Rectal smooth muscle tissue (tissue), 1 donor: Measurements from ENCODE around the gene CHN2.
"Not testable (repeated sequence)": the region's sequence is repeated elsewhere in the genome, so short reads cannot be mapped to it uniquely, and the experiment has no call there.

Experiments
- H3K27ac ChIP-seq: one replicate; pipeline ENCODE4 v1.7.0; 2013; ENCODE audit warnings: low read depth, low read length, inconsistent platforms
- H3K27me3 ChIP-seq: one replicate; pipeline ENCODE4 v1.7.0; 2013; ENCODE audit warnings: low read length; ENCODE audit not compliant: control insufficient read depth, insufficient read depth
- H3K36me3 ChIP-seq: one replicate; pipeline ENCODE4 v1.7.0; 2013; ENCODE audit warnings: low read length; ENCODE audit not compliant: control insufficient read depth, insufficient read depth
- H3K4me1 ChIP-seq: one replicate; pipeline ENCODE4 v1.7.0; 2013; ENCODE audit warnings: low read length; ENCODE audit not compliant: control insufficient read depth, insufficient read depth
- H3K4me3 ChIP-seq: one replicate; pipeline ENCODE4 v1.7.0; 2013; ENCODE audit warnings: low read length
- H3K9ac ChIP-seq: one replicate; pipeline ENCODE4 v1.7.0; 2013; ENCODE audit warnings: low read length

CHN2 gene

DNA sequence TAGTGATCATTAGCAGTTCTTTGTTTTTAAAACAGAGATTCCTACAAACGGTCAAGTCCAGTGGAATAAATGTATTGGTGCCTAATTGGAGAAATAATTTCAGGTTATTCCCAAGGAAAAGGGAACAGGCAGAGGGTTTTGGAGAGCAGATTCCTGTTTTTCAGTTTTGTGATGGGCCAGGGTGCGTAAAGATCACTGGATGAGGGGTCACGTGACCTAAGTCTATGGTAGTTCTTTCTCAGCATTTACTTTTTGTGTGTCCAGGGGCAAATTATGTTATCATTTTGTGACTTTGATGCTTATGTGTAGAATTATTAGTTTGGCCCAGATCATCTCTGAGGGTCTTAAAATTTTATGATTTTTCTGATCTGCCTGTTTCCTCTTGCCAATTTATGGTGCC, 15.2 kb downstream of the CHN2 start:
- H3K9ac ChIP-seq = no peak overlapping the region
- H3K27ac ChIP-seq = no peak overlapping the region
- no peaks in the 10 kb centered on the region for H3K36me3 ChIP-seq
- H3K4me1 ChIP-seq = no peaks in the 10 kb centered on the region
- no peak overlapping the region for H3K4me3 ChIP-seq
- H3K27me3 ChIP-seq = no peaks in the 10 kb centered on the region

DNA sequence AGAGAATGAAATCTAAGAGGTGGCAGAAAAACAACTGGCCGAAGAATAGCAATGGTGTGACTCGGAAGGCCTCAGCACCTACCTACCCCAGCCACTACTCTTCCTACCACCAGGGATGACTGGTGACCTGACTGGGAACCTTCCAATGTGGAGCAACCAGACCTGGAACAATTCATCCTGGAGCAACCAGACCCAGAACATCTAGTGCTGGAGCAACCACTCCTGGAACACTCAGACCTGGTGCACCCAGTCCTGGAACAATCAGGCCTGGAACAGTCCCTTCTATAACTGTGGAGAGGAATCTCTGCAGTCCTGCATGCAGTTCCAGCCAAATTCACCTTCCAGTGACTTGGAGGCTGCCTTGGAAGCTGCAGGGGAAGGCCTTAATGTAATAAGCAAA, 18.2 kb downstream of the CHN2 start:
- H3K4me1 ChIP-seq, H3K27me3 ChIP-seq, H3K9ac ChIP-seq, H3K36me3 ChIP-seq, H3K27ac ChIP-seq, H3K4me3 ChIP-seq: not testable (repeated sequence)

DNA sequence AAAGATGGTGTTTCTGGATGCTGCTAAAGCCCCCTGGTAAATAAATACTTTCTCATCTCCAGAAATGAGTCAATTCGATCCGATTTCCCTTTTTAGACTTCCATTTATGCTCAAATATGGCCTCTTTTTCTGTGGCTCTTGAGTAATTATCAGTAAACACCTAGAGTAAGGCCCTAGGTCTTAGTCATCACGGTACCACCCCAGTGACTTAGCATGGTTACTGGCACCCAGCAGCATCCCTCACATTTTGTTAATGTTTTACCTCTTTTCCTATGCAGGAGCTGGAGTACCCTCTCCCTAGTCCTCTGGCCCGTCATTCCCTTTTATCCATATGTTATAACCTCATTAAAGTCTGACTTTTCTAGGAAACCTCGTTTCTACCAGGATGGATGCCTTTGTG, 19.5 kb downstream of the CHN2 start:
- H3K4me3 ChIP-seq = no peak overlapping the region
- H3K27me3 ChIP-seq = no peaks in the 10 kb centered on the region
- no peak overlapping the region for H3K9ac ChIP-seq
- no peak overlapping the region for H3K27ac ChIP-seq
- no peaks in the 10 kb centered on the region for H3K4me1 ChIP-seq
- no peaks in the 10 kb centered on the region for H3K36me3 ChIP-seq

DNA sequence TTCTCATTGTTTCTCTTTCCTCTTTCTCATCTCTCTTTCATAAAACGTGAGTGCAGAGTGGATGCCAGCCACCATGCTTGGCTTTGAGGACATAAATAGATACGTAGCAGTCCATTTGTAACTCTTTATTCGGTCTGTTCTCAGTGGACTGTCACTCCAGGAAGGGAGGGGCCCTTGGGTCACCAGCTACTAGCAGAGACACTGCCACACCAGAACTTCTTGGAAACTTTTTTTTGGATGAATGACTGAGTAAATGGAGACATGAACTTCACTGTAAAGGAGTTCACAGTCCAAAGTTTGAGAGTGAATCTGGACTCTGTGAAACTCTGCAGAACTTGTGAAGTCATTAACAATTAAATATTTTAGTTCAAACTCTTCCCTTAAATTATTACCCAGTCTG, 20.2 kb downstream of the CHN2 start:
- Histone ChIP-seq H3K9ac (no peak overlapping the region), H3K27ac (no peak overlapping the region), H3K27me3 (no peaks in the 10 kb centered on the region), H3K4me1 (no peaks in the 10 kb centered on the region), H3K36me3 (no peaks in the 10 kb centered on the region), H3K4me3 (no peak overlapping the region)

DNA sequence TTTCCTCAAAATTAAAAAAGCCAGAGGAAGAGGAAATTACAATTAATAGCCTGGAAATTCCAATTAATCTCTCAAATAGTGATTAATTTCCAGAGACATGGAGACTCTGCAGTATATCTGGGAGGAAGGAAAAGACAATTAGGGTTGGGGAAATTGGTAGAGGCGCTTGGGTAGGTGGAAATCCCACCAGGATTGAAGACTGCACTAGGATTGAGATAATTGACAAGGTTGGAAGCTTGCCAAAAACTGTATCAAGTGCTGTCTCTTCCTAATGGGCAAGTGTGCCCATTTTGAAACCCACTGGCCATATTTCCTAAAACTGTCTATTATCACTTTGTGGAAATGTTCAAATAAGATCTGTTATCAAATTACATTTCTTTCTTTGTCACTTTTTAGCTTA, 21.6 kb downstream of the CHN2 start:
- H3K4me1 ChIP-seq = no peaks in the 10 kb centered on the region
- no peak overlapping the region for H3K27ac ChIP-seq
- no peak overlapping the region for H3K9ac ChIP-seq
- H3K27me3 ChIP-seq = no peaks in the 10 kb centered on the region
- H3K4me3 ChIP-seq = no peak overlapping the region
- H3K36me3 ChIP-seq = no peaks in the 10 kb centered on the region

DNA sequence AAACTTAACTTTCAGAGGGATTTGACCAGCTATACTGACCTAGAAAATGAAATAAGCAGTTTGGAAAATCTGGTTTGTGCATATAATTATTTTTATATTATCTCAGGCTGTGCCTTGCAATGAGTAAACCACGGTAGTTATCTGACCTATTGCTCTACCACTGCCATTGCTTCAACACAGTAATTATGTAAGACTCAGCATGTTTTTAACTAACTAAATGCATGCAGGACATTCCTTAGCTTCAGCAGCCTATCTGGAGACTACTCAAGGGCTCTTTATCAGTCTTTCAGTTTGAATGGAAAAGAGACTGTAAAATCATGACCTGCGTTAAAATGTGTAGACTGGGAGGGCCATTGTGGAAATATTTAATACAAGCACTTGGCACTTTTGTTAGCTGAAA, 22.5 kb downstream of the CHN2 start:
- H3K4me1 ChIP-seq = no peaks in the 10 kb centered on the region
- H3K36me3 ChIP-seq = no peaks in the 10 kb centered on the region
- H3K4me3 ChIP-seq = no peak overlapping the region
- no peak overlapping the region for H3K9ac ChIP-seq
- no peaks in the 10 kb centered on the region for H3K27me3 ChIP-seq
- no peak overlapping the region for H3K27ac ChIP-seq

DNA sequence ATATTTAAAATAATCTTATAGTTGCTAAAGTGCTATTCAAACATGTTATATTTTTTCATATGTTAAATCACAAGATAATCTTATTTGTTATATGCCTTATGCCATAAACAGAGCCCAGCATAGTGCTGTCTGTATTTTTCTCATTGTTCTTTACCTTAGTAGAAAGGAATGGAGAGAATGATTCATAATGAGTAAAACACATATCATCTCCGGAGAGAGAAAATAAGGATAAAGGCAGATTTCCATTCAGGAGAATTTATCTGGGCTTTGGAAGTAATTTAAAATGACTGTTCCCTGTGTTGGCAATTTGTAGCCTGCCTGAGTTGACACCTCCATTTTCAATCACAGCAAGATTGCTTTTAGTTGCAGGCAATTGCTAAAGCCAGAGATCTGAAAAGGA, 30.2 kb downstream of the CHN2 start:
- Histone ChIP-seq H3K9ac (no peak overlapping the region), H3K36me3 (no peaks in the 10 kb centered on the region), H3K4me3 (no peak overlapping the region), H3K4me1 (no peaks in the 10 kb centered on the region), H3K27ac (no peak overlapping the region), H3K27me3 (no peaks in the 10 kb centered on the region)

DNA sequence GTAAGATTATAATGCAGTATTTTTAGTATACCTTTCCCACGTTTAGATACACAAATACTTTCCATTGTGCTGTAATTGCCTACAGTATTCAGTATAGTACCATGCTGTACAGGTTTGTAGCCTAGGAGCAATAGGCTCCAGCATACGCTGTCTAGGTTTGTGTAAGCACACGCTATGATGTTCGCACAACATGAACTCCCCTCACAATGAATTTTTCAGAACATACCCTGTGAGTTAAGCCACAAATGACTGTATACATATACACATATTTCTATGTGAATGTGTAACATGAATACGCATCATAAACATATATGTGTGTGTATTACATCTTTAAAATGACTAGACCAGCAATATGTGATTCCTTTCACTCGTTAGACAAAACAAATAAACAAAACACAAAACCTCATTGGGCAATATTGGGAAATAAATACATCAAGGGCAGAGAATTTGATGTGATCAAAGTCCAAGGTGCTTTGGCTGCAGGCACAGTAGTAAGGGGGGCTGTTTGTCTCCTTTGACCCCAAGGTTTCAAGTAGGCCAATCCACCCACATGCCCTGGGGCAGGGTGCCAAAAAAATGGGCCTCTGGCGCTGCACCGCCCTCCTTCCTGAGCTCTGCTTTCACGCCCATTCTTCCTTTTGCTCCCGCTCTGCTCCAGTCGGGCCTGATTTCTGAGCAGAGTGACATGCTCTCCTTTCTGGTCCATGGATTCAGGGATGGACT, 33.9 kb downstream of the CHN2 start:
- Histone ChIP-seq H3K4me1 (no peaks in the 10 kb centered on the region), H3K4me3 (no peak overlapping the region), H3K27ac (no peak overlapping the region), H3K36me3 (no peaks in the 10 kb centered on the region), H3K9ac (no peak overlapping the region), H3K27me3 (no peaks in the 10 kb centered on the region)

DNA sequence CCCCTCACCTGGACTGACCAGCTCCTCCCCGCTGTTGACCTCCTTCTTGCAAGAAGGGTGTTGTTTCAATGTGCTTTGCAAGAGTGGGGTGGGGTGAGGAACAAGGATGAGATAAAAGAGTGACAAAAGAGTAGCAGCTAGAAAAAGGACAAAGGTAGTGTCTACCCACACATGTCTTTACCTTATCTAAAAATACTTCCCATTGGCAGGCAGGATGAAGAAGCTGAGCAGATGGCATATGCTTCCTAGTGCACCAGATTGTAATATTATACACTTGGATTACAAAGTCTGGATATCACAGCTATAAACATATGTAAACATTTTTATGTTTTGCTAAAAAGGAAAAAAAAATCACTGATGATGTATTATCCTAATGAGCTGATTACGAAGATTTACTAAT, 34.5 kb downstream of the CHN2 start:
- no peaks in the 10 kb centered on the region for H3K36me3 ChIP-seq
- H3K4me1 ChIP-seq = no peaks in the 10 kb centered on the region
- no peaks in the 10 kb centered on the region for H3K27me3 ChIP-seq
- no peak overlapping the region for H3K9ac ChIP-seq
- no peak overlapping the region for H3K27ac ChIP-seq
- no peak overlapping the region for H3K4me3 ChIP-seq

DNA sequence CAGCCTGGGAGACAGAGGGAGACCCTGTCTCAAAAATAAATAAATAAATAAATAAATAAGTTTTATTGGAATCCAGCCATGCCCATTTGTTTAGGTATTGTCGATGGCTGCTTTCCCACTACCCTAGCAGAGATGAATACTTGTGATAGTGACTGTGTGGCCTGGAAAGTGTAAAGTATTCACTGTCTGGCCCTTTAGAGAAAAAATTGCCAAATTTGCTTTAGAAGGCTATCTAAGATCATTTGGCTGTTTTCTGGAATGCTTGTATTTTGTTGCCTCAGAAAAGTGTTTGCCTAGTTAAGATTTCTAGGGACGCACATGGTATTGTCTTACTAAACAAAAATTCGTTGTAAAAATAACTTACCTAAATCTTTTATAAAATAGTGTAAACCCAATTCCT, 35.4 kb downstream of the CHN2 start:
- Histone ChIP-seq H3K36me3 (no peaks in the 10 kb centered on the region), H3K4me1 (no peaks in the 10 kb centered on the region), H3K9ac (no peak overlapping the region), H3K4me3 (no peak overlapping the region), H3K27ac (no peak overlapping the region), H3K27me3 (no peaks in the 10 kb centered on the region)

DNA sequence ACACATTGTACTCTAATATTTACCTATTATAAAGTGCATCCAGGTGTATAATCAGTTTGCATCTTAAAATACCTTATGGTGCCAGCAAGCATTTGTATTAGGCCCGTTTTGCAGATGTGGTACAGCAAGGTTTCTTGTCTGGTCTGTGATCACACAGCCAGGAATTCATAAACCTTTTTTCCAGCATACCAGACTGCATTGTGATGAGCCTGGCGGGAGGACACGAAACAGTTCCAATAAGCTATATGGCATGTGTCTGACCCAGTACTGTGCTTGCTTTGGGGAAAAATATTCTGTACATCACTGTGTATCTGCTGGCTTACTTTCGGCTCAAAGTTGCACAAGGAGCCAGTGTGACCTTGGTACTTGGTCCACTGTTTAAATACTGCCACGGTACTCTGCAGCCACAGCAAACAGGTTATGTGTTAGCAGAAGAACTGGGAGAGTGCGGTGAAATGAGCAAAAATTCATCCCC, 36.3 kb downstream of the CHN2 start:
- Histone ChIP-seq H3K27ac (no peak overlapping the region), H3K4me3 (no peak overlapping the region), H3K4me1 (no peaks in the 10 kb centered on the region), H3K27me3 (no peaks in the 10 kb centered on the region), H3K36me3 (no peaks in the 10 kb centered on the region), H3K9ac (no peak overlapping the region)

DNA sequence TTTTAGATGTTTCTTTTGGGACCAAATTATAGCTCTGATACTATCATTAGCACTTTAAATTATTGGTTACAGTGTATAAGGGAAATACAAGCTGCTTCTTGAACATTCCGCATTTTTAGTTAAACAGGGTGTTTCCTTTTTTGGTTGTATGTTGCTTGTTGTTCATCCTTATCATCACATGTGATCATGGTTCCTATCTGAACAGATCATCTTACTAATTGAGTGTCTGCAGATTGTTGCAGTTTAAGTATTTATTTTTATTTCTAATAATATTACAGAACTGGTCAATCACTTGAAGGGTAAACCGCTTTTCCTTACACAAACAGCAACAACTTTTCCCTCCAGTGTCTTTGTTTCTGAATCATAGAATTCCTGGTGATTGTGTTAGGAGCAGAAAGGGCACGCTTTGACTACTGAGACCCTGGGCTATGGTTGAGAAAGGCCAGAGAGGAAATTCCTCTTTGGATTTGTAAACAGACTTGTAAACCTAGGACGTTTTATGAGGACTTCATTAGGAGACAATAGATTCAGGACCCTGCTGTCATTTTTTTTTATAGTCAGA, 37.2 kb downstream of the CHN2 start:
- Histone ChIP-seq H3K27me3 (no peaks in the 10 kb centered on the region), H3K36me3 (no peaks in the 10 kb centered on the region), H3K9ac (no peak overlapping the region), H3K4me3 (no peak overlapping the region), H3K27ac (no peak overlapping the region), H3K4me1 (no peaks in the 10 kb centered on the region)

DNA sequence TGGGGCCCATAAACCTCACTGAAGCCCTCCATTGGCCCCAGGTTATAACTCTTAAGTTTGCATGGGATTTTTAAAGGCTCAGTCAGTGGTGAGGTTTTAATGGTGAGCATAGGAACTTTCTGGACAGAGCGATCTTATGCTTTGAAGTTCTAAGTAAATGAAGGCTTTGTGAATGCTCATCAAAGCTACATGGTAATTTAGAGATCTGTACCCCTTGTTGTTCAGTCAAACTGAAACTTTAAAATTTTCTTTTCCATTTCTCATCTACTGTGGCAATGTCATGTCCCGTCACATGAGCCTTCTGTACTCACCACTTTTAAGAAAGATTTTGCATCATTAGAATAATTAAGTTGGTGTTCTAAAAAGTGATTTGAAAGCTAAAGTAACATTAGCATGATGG, 39.9 kb downstream of the CHN2 start:
- Histone ChIP-seq H3K4me3 (no peak overlapping the region), H3K27ac (no peak overlapping the region), H3K4me1 (no peaks in the 10 kb centered on the region), H3K9ac (no peak overlapping the region), H3K36me3 (no peaks in the 10 kb centered on the region), H3K27me3 (no peaks in the 10 kb centered on the region)
